Activated CD8-positive, alpha-beta memory T cell treated with anti-CD3 and anti-CD28 coated beads for 4 hours (primary cell): ENCODE measurements around the gene GEN1.

Experiments used
- DNase-seq, 2 donors: peaks; one replicate each; pipeline ENCODE4 v3.0.0-alpha.2; 2020; ENCODE audit warnings: low read depth in 2 of 2

Gene GEN1

GRCh38 chr2:17827316-17827715, 73.4 kb downstream of the GEN1 start:
- no peak for DNase-seq

GRCh38 chr2:17827785-17828184, 73.8 kb downstream of the GEN1 start:
- DNase-seq, result no peak

- no peak for DNase-seq
Measured at GRCh38 chr2:17830053-17831034, 76.4 kb downstream of the GEN1 start.

GRCh38 chr2:17835516-17835915, 81.6 kb downstream of the GEN1 start:
- DNase-seq, result no peak
